ENCODE results near the gene SMARCA5.

The SMARCA5 gene
- long read RNA-seq, full-length matches to known transcripts, result 265 of 791 reads
- long read RNA-seq, partial matches to known transcripts, result 507 of 791 reads
- long read RNA-seq, other reads (novel, unspliced or antisense), result 19 of 791 reads

- Histone ChIP-seq H3K27ac (replicated peaks) (peak within 1 kb of the TSS; percentile 95), H3K4me3 (replicated peaks; ENCODE audit: insufficient read depth, low read length) (peak within 1 kb of the TSS; percentile 85), H3K27me3 (ENCODE audit: insufficient read depth, poor library complexity, severe bottlenecking) (no peaks in the 10 kb centered on the region)
- TF ChIP-seq SPI1 (IDR thresholded peaks at IDR 0.05; ENCODE audit: borderline replicate concordance, low read depth) (no peak), GABPA (IDR thresholded peaks at IDR 0.05; ENCODE audit: low read depth) (no peak), POLR2AphosphoS5 (IDR thresholded peaks at IDR 0.05; ENCODE audit: low read depth) (peak; percentile 76), REST (IDR thresholded peaks at IDR 0.05; ENCODE audit: insufficient replicate concordance, low read depth) (peak; percentile 63)
- TF ChIP-seq, protein P1, sequence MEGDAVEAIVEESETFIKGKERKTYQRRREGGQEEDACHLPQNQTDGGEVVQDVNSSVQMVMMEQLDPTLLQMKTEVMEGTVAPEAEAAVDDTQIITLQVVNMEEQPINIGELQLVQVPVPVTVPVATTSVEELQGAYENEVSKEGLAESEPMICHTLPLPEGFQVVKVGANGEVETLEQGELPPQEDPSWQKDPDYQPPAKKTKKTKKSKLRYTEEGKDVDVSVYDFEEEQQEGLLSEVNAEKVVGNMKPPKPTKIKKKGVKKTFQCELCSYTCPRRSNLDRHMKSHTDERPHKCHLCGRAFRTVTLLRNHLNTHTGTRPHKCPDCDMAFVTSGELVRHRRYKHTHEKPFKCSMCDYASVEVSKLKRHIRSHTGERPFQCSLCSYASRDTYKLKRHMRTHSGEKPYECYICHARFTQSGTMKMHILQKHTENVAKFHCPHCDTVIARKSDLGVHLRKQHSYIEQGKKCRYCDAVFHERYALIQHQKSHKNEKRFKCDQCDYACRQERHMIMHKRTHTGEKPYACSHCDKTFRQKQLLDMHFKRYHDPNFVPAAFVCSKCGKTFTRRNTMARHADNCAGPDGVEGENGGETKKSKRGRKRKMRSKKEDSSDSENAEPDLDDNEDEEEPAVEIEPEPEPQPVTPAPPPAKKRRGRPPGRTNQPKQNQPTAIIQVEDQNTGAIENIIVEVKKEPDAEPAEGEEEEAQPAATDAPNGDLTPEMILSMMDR (IDR thresholded peaks at IDR 0.05; ENCODE audit: insufficient read depth, low read length), result no peak
- peak; percentile 93 to 97 for DNase-seq (ENCODE audit: low read depth in 1 of 2, low spot score in 1 of 2)
Observed at GRCh38 chr4:143513314-143514168, at the start of gene SMARCA5. SMARCA5 (plus strand) TSS chr4:143513702; CDS start chr4:143513925, 223 bp downstream.

GRCh38 chr4:143473334-143474126 lies 40.0 kb upstream of the SMARCA5 start:
- TF ChIP-seq, protein P1 (IDR thresholded peaks at IDR 0.05; ENCODE audit: insufficient read depth, low read length), result no peak
- TF ChIP-seq POLR2AphosphoS5 (IDR thresholded peaks at IDR 0.05; ENCODE audit: low read depth) (no peak), GABPA (IDR thresholded peaks at IDR 0.05; ENCODE audit: low read depth) (no peak), REST (IDR thresholded peaks at IDR 0.05; ENCODE audit: insufficient replicate concordance, low read depth) (no peak), SPI1 (IDR thresholded peaks at IDR 0.05; ENCODE audit: borderline replicate concordance, low read depth) (no peak)
- no peak overlapping the region for H3K4me3 ChIP-seq (replicated peaks; ENCODE audit: insufficient read depth, low read length)
- H3K27ac ChIP-seq (replicated peaks), result no peak overlapping the region
- no peak for DNase-seq (ENCODE audit: low read depth in 1 of 2, low spot score in 1 of 2)
- H3K27me3 ChIP-seq (ENCODE audit: insufficient read depth, poor library complexity, severe bottlenecking), result no peaks in the 10 kb centered on the region

DNA sequence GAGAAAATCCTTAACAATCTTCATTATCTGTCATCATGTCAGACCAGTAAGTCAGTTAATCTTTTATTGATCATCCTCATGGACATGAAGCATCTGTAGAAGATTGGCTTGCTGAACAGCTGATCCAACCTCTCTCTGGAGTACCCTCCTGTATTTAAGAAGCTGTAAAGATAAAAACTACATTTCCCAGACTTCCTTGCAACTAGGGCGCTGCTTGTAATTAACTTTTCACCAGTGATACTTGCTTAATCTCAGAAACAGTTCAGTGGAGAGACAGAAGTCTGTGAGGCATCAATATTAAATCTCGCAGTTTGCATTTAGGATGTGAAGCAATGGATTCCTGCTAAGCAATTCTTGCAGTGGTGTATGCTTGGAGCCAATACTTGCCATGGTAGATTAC lies 36.0 kb upstream of the SMARCA5 start:
- H3K27me3 ChIP-seq (ENCODE audit: insufficient read depth, poor library complexity, severe bottlenecking), result no peaks in the 10 kb centered on the region
- no peak for DNase-seq (ENCODE audit: low read depth in 1 of 2, low spot score in 1 of 2)
- H3K27ac ChIP-seq (replicated peaks), result no peak overlapping the region
- H3K4me3 ChIP-seq (replicated peaks; ENCODE audit: insufficient read depth, low read length), result no peak overlapping the region
- TF ChIP-seq POLR2AphosphoS5 (IDR thresholded peaks at IDR 0.05; ENCODE audit: low read depth) (no peak), GABPA (IDR thresholded peaks at IDR 0.05; ENCODE audit: low read depth) (no peak), REST (IDR thresholded peaks at IDR 0.05; ENCODE audit: insufficient replicate concordance, low read depth) (no peak), SPI1 (IDR thresholded peaks at IDR 0.05; ENCODE audit: borderline replicate concordance, low read depth) (no peak)
- TF ChIP-seq, protein P1 (IDR thresholded peaks at IDR 0.05; ENCODE audit: insufficient read depth, low read length), result no peak

Measured in HL-60 (cell line).